Ishikawa (cell line): ENCODE data around the gene HLA-B.

ENCODE experiments used
- EGR1 ChIP-seq: IDR thresholded peaks from 2 replicates; pipeline ENCODE4 v1.6.1; 2012
- NFIC ChIP-seq: IDR thresholded peaks from 2 replicates; pipeline ENCODE4 v1.6.1; 2012
- RAD21 ChIP-seq: IDR thresholded peaks from 2 replicates; pipeline ENCODE4 v1.6.1; 2012; ENCODE audit warnings: low read depth
- USF1 ChIP-seq: IDR thresholded peaks from 2 replicates; pipeline ENCODE4 v1.6.1; 2012
- YY1 ChIP-seq: IDR thresholded peaks from 2 replicates; pipeline ENCODE4 v1.6.1; 2012; ENCODE audit warnings: low read depth
- TF ChIP-seq, protein P1 (sequence below): IDR thresholded peaks from 2 replicates; pipeline ENCODE4 v1.6.1; 2012; ENCODE audit warnings: low read depth, mild to moderate bottlenecking

DNA sequence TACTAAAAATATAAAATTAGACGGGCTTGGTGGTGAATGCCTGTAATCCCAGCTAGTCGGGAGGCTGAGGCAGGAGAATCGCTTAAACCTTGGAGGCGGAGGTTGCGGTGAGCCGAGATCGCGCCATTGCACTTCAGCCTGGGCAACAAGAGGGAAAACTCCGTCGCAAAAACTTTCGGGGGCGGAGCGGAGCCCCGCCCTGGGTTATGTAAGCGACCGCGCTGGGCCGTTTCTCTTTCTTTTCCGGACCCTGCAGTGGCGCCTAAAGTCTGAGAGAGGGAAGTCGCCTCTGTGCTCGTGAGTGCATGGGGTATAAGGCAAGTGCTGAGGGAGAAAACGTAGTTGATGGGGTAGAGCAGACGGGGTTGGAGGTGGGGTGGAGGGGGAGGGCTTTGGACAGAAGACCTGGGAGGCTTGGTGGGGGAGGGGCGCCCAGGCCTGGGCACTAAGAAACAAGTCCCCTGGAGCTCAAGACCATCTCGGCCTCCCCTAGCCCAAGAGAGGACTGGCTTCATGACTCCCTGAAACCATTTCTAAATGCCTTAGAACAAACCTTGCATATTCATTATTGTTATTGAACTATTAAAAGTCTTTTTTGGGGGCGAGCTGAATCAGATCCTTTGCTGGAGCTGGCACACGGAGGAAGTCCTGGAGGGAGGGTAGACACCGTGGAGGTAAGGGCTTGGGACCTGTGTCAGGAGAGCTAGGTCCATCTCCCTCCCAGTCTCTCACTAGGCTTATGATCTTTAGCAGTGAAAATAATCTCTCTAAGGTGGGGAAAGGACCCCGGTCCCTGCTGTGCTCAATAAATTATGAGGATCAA, 43.7 kb upstream of the HLA-B start:
- TF ChIP-seq NFIC (no peak), RAD21 (no peak), EGR1 (no peak), USF1 (no peak), YY1 (peak; percentile 66)
- TF ChIP-seq, protein P1, sequence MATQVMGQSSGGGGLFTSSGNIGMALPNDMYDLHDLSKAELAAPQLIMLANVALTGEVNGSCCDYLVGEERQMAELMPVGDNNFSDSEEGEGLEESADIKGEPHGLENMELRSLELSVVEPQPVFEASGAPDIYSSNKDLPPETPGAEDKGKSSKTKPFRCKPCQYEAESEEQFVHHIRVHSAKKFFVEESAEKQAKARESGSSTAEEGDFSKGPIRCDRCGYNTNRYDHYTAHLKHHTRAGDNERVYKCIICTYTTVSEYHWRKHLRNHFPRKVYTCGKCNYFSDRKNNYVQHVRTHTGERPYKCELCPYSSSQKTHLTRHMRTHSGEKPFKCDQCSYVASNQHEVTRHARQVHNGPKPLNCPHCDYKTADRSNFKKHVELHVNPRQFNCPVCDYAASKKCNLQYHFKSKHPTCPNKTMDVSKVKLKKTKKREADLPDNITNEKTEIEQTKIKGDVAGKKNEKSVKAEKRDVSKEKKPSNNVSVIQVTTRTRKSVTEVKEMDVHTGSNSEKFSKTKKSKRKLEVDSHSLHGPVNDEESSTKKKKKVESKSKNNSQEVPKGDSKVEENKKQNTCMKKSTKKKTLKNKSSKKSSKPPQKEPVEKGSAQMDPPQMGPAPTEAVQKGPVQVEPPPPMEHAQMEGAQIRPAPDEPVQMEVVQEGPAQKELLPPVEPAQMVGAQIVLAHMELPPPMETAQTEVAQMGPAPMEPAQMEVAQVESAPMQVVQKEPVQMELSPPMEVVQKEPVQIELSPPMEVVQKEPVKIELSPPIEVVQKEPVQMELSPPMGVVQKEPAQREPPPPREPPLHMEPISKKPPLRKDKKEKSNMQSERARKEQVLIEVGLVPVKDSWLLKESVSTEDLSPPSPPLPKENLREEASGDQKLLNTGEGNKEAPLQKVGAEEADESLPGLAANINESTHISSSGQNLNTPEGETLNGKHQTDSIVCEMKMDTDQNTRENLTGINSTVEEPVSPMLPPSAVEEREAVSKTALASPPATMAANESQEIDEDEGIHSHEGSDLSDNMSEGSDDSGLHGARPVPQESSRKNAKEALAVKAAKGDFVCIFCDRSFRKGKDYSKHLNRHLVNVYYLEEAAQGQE, result no peak
